H1 (cell line): ENCODE measurements around the gene SLC22A6. TPM values are rescaled to one million over a fixed set of nuclear protein-coding genes. Genes with fewer than 3 reads are reported as not detected.

Source experiments
- CTCF ChIA-PET: fragments of 300-600 bp; sonication (Branson Sonifier 250); formaldehyde crosslinking; loops from one replicate; lab custom pipeline; 2021; ENCODE audit not compliant: partially characterized antibody; lab: Charles Lee
- POLR2A ChIA-PET: fragments of 300-600 bp; sonication (Branson Sonifier 250); formaldehyde crosslinking; loops from one replicate; lab custom pipeline; 2021; ENCODE audit warnings: inconsistent platforms; ENCODE audit not compliant: partially characterized antibody; lab: Charles Lee
- DNase-seq, 2 experiments: peaks; one replicate each; pipeline versions ENCODE4 v3.0.0 to v3.0.0-alpha.2; 2010 to 2022; ENCODE audit warnings: low spot score in 2 of 2, low read depth in 1 of 2, mixed read lengths in 1 of 2
- FAIRE-seq: peaks from 2 replicates; lab custom pipeline; 2011; peaks lifted over from hg19 to GRCh38; lab: Jason Lieb, UNC
- H2AFZ ChIP-seq: 2 replicates; pipeline ENCODE4 v1.8.1; 2012; ENCODE audit warnings: low read length, inconsistent platforms
- H2AK5ac ChIP-seq: 2 replicates; pipeline ENCODE4 v1.6.1; 2013; ENCODE audit warnings: low read depth, low read length
- H2BK120ac ChIP-seq: replicated peaks from 2 replicates; pipeline ENCODE3; 2013; ENCODE audit warnings: low read depth, low read length, inconsistent platforms
- H2BK12ac ChIP-seq: 2 replicates; pipeline ENCODE4 v1.6.1; 2013; ENCODE audit warnings: low read depth, low read length
- H2BK15ac ChIP-seq: 2 replicates; pipeline ENCODE4 v1.6.1; 2013; ENCODE audit warnings: low read length
- H2BK20ac ChIP-seq: 2 replicates; pipeline ENCODE4 v1.6.1; 2013; ENCODE audit warnings: low read length
- H2BK5ac ChIP-seq: 2 replicates; pipeline ENCODE4 v1.6.1; 2013; ENCODE audit warnings: low read depth, low read length
- H3K14ac ChIP-seq: 2 replicates; pipeline ENCODE4 v1.6.1; 2013; ENCODE audit warnings: inconsistent platforms; ENCODE audit not compliant: insufficient read length
- H3K18ac ChIP-seq: 2 replicates; pipeline ENCODE4 v1.6.1; 2013; ENCODE audit warnings: low read length; ENCODE audit errors: extremely low read depth
- H3K23ac ChIP-seq: 2 replicates; pipeline ENCODE4 v1.6.1; 2013; ENCODE audit warnings: inconsistent platforms; ENCODE audit not compliant: insufficient read length
- H3K23me2 ChIP-seq: 2 replicates; pipeline ENCODE4 v1.6.1; 2013; ENCODE audit warnings: low read depth, low read length
- H3K27ac ChIP-seq: 2 replicates; pipeline ENCODE4 v1.6.1; 2011; ENCODE audit warnings: low read depth, low read length, inconsistent platforms
- H3K27me3 ChIP-seq, 4 experiments: replicated peaks in 1 of 4; 1 replicate in 1 of 4; 2 replicates in 3 of 4; pipeline versions ENCODE4 v1.6.1 to v1.8.1; 2011 to 2013; ENCODE audit warnings: low read length in 3 of 4, mild to moderate bottlenecking in 3 of 4, inconsistent platforms in 2 of 4, mixed read lengths in 2 of 4, moderate library complexity in 1 of 4; ENCODE audit not compliant: control insufficient read depth in 3 of 4, insufficient read depth in 3 of 4; ENCODE audit errors: extremely low read depth in 1 of 4
- H3K36me3 ChIP-seq, 4 experiments: 2 replicates each; pipeline versions ENCODE4 v1.6.1 to v1.8.1; 2011 to 2013; ENCODE audit warnings: mild to moderate bottlenecking in 4 of 4, low read length in 3 of 4, moderate library complexity in 2 of 4, control low read depth in 1 of 4, inconsistent platforms in 1 of 4; ENCODE audit not compliant: insufficient read depth in 4 of 4, control insufficient read depth in 2 of 4
- H3K4ac ChIP-seq: replicated peaks from 2 replicates; pipeline ENCODE3; 2013; ENCODE audit warnings: low read length, low read depth, mixed read lengths, inconsistent platforms; ENCODE audit not compliant: insufficient read length
- H3K4me1 ChIP-seq, 4 experiments: replicated peaks in 1 of 4; 1 replicate in 1 of 4; 2 replicates in 3 of 4; pipeline versions ENCODE4 v1.6.1 to v1.8.1; 2011 to 2013; ENCODE audit warnings: low read length in 3 of 4, inconsistent platforms in 2 of 4, mixed read lengths in 1 of 4; ENCODE audit not compliant: insufficient read depth in 4 of 4, control insufficient read depth in 3 of 4
- H3K4me2 ChIP-seq, 2 experiments: 2 replicates each; pipeline versions ENCODE4 v1.6.1 to v1.8.1; 2011 to 2013; ENCODE audit warnings: low read depth in 2 of 2, low read length in 2 of 2, control low read depth in 1 of 2, inconsistent platforms in 1 of 2, mild to moderate bottlenecking in 1 of 2; ENCODE audit not compliant: insufficient read depth in 1 of 2
- H3K4me3 ChIP-seq, 4 experiments: fragments of 200-600, 300-600 bp in 1 of 4; sonication (generic), shearing (Covaris generic), sonication (Bioruptor Twin) in 1 of 4; 2 replicates each; pipeline versions ENCODE4 v1.5.1 to v1.8.1; 2011 to 2016; ENCODE audit warnings: low read length in 4 of 4, low read depth in 3 of 4, control low read depth in 2 of 4, inconsistent platforms in 2 of 4, mild to moderate bottlenecking in 2 of 4, mixed read lengths in 1 of 4, moderate library complexity in 1 of 4; ENCODE audit not compliant: insufficient read depth in 2 of 4; ENCODE audit errors: extremely low read depth in 1 of 4
- H3K56ac ChIP-seq: replicated peaks from 2 replicates; pipeline ENCODE3; 2013; ENCODE audit warnings: low read depth, mild to moderate bottlenecking, mixed read lengths, low read length, inconsistent platforms; ENCODE audit not compliant: insufficient read length
- H3K79me1 ChIP-seq: 2 replicates; pipeline ENCODE4 v1.6.1; 2013; ENCODE audit warnings: low read depth, low read length, control low read depth
- H3K79me2 ChIP-seq, 2 experiments: 2 replicates each; pipeline versions ENCODE4 v1.6.1 to v1.8.1; 2012 to 2013; ENCODE audit warnings: low read length in 2 of 2, mild to moderate bottlenecking in 2 of 2, inconsistent platforms in 1 of 2; ENCODE audit not compliant: insufficient read depth in 2 of 2, control insufficient read depth in 1 of 2
- H3K9ac ChIP-seq, 4 experiments: replicated peaks in 1 of 4; 1 replicate in 1 of 4; 2 replicates in 3 of 4; pipeline versions ENCODE4 v1.6.1 to v1.8.1; 2011 to 2013; ENCODE audit warnings: low read depth in 3 of 4, low read length in 3 of 4, control low read depth in 2 of 4, mild to moderate bottlenecking in 2 of 4, moderate library complexity in 2 of 4, inconsistent platforms in 1 of 4; ENCODE audit errors: extremely low read depth in 1 of 4
- H3K9me3 ChIP-seq, 2 experiments: 2 replicates each; pipeline versions ENCODE4 v1.6.1 to v1.8.1; 2012 to 2013; ENCODE audit warnings: mild to moderate bottlenecking in 2 of 2, moderate library complexity in 2 of 2, control low read depth in 1 of 2, inconsistent platforms in 1 of 2, low read depth in 1 of 2, low read length in 1 of 2, mixed read lengths in 1 of 2; ENCODE audit not compliant: insufficient read depth in 2 of 2
- H4K20me1 ChIP-seq, 2 experiments: replicated peaks in 1 of 2; 2 replicates each; pipeline versions ENCODE3 to v1.8.1; 2011 to 2013; ENCODE audit warnings: inconsistent platforms in 2 of 2, low read length in 2 of 2, mild to moderate bottlenecking in 1 of 2; ENCODE audit not compliant: insufficient read depth in 2 of 2, control insufficient read depth in 1 of 2
- H4K5ac ChIP-seq: 2 replicates; pipeline ENCODE4 v1.6.1; 2013; ENCODE audit warnings: low read length, low read depth, mixed read lengths, inconsistent platforms; ENCODE audit not compliant: insufficient read length
- H4K8ac ChIP-seq: 2 replicates; pipeline ENCODE4 v1.8.0; 2013; ENCODE audit warnings: mild to moderate bottlenecking, moderate library complexity, low read length, inconsistent platforms; ENCODE audit not compliant: insufficient read depth; ENCODE audit errors: extremely low read depth
- H4K91ac ChIP-seq: replicated peaks from 2 replicates; pipeline ENCODE3; 2013; ENCODE audit warnings: low read length, mixed read lengths, inconsistent platforms; ENCODE audit not compliant: insufficient read length
- CTBP2 ChIP-seq: IDR thresholded peaks from 2 replicates; pipeline ENCODE4 v1.7.0; 2011; ENCODE audit warnings: borderline replicate concordance, mild to moderate bottlenecking, moderate library complexity, mixed read lengths, low read length; ENCODE audit not compliant: insufficient read depth, insufficient read length
- GABPA ChIP-seq: IDR thresholded peaks from 2 replicates; pipeline ENCODE4 v1.6.1; 2011; ENCODE audit warnings: mild to moderate bottlenecking, low read length, moderate library complexity, borderline replicate concordance; ENCODE audit not compliant: insufficient read depth
- KDM1A ChIP-seq: fragments of 200-600, 300-600 bp; sonication (generic); IDR thresholded peaks from 2 replicates; pipeline ENCODE4 v1.7.1; 2016; ENCODE audit warnings: mild to moderate bottlenecking, low read length, borderline replicate concordance
- KDM4A ChIP-seq: IDR thresholded peaks from one replicate; pipeline ENCODE4 v1.7.1; 2012; ENCODE audit warnings: low read depth, mild to moderate bottlenecking, moderate library complexity, low read length, inconsistent platforms; ENCODE audit not compliant: severe bottlenecking
- RAD21 ChIP-seq, 2 experiments: IDR thresholded peaks in 1 of 2; conservative IDR thresholded peaks in 1 of 2; 2 replicates each; pipeline ENCODE4 v1.6.1; 2011; ENCODE audit warnings: low read depth in 2 of 2, low read length in 2 of 2, improper control_type of control experiment in 1 of 2, inconsistent platforms in 1 of 2, mild to moderate bottlenecking in 1 of 2, moderate library complexity in 1 of 2
- WGBS, 2 experiments: shearing (Covaris generic) in 1 of 2; methylation state at CpG; one replicate each; pipeline versions ENCODE4 v1.1.6 to v1.1.7; 2013 to 2015; ENCODE audit warnings: low lambda C conversion rate in 2 of 2, mixed read lengths in 2 of 2, inconsistent platforms in 1 of 2, low coverage in 1 of 2, missing lambda C conversion rate in 1 of 2; ENCODE audit not compliant: insufficient replicate concordance in 2 of 2, insufficient coverage in 1 of 2, insufficient read length in 1 of 2; ENCODE audit errors: extremely low coverage in 1 of 2, missing lambda C conversion rate in 1 of 2; 5-methylcytosine and 5-hydroxymethylcytosine counted together
- polyA plus RNA-seq, 7 experiments: library from polyadenylated mRNA; depleted of rRNA in 3 of 7; stranded (reverse) in 5 of 7; unstranded in 2 of 7; fragments of >200 nt in 5 of 7; fragments of 200-250 nt in 2 of 7; gene quantifications; 1 replicate in 5 of 7; 2 replicates in 1 of 7; 4 replicates in 1 of 7; pipeline versions ENCODE4 v1.2.1 to v1.2.3, GENCODE V29; 2011 to 2013; ENCODE audit warnings: missing spikeins in 2 of 7, mixed read lengths in 2 of 7
- total RNA-seq: library from RNA; stranded (reverse); fragmentation: NEBNext Ultra II Directional; extraction: Animal tissue kit (Norgen Biotek cat#: 25700); gene quantifications from 2 replicates; pipeline ENCODE4 v1.2.1, GENCODE V29; 2021
- TF ChIP-seq, protein P1 (sequence below), 3 experiments: IDR thresholded peaks; 1 replicate in 2 of 3; 2 replicates in 1 of 3; pipeline versions ENCODE4 v1.5.1 to v1.6.1; 2011; ENCODE audit warnings: low read length in 3 of 3, mild to moderate bottlenecking in 3 of 3, inconsistent platforms in 2 of 3, low read depth in 1 of 3, moderate library complexity in 1 of 3; ENCODE audit not compliant: insufficient read depth in 1 of 3; ENCODE audit errors: control extremely low read depth in 1 of 3

SLC22A6 gene
- total and polyA plus RNA-seq, 2 of the 8 experiments (the other 6 are each of a cell fraction or from before 2014, with no cell fraction given), result not detected

DNA sequence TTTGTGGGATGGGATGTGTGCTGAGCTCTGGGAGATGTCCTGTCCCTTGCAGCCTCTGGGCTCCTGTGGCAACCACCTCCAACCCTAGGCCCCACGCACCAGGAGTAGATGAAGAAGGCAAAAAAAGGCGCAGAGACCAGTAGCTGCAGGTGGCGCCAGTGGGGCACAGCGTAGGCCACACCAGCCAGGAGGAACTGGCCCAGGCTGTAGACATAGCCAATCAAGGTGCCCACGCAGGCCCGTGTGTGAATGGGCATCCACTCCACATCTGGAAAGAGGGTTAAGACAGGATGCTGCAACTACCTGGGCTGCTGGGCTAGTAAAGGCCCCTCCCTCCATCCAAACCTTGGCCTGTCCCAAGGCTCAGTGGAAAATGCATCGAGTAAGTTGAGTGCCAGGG is 3.0 kb downstream of the SLC22A6 start:
- Histone ChIP-seq H3K27ac (no peak overlapping the region), H2BK20ac (no peak overlapping the region), H3K23ac (no peak overlapping the region), H3K4me2 (no peak overlapping the region), H3K9ac (no peak overlapping the region), H2BK120ac (no peak overlapping the region), H3K18ac (no peak overlapping the region), H3K4ac (no peak overlapping the region), H3K27me3 (no peaks in the 10 kb centered on the region; a peak in 1 of 7 replicates), H2BK12ac (no peak overlapping the region), H3K79me2 (no peaks in the 10 kb centered on the region), H3K36me3 (no peaks in the 10 kb centered on the region), H3K9me3 (no peaks in the 10 kb centered on the region), H2BK5ac (no peak overlapping the region), H3K56ac (no peak overlapping the region), H4K8ac (no peak overlapping the region), H3K4me1 (peaks cover 0 to 2% (median 0%) of the 10 kb centered on the region in 4 experiments; a peak in 1 of 7 replicates), H2AFZ (no peak overlapping the region), H3K14ac (no peak overlapping the region), H2AK5ac (no peak overlapping the region), H2BK15ac (no peak overlapping the region), H3K79me1 (no peaks in the 10 kb centered on the region), H4K20me1 (no peaks in the 10 kb centered on the region), H4K5ac (no peak overlapping the region), H4K91ac (no peak overlapping the region), H3K23me2 (no peaks in the 10 kb centered on the region), H3K4me3 (no peak overlapping the region)
- WGBS, 2 experiments, result 76% methylated on average over 7 of the region's 7 CpGs; no CpG with 5 or more reads in 1 of the 2 experiments
- DNase-seq, result peak in 1 of 2 experiments; percentile 68
- POLR2A ChIA-PET, result interaction anchor here (0.9 to 1.3 kb wide), 3 partner anchors 10 to 84 kb away, joined by 3 read pairs; no protein-coding TSS in a partner anchor
- peak; percentile 54 to 66 for TF ChIP-seq RAD21 (IDR thresholded peaks at IDR 0.05 in 1 of 2, conservative IDR thresholded peaks at IDR 0.05 in 1 of 2; ENCODE audit: low read depth in 2 of 2, low read length in 2 of 2)
- TF ChIP-seq KDM1A, result no peak
- TF ChIP-seq, protein P1, sequence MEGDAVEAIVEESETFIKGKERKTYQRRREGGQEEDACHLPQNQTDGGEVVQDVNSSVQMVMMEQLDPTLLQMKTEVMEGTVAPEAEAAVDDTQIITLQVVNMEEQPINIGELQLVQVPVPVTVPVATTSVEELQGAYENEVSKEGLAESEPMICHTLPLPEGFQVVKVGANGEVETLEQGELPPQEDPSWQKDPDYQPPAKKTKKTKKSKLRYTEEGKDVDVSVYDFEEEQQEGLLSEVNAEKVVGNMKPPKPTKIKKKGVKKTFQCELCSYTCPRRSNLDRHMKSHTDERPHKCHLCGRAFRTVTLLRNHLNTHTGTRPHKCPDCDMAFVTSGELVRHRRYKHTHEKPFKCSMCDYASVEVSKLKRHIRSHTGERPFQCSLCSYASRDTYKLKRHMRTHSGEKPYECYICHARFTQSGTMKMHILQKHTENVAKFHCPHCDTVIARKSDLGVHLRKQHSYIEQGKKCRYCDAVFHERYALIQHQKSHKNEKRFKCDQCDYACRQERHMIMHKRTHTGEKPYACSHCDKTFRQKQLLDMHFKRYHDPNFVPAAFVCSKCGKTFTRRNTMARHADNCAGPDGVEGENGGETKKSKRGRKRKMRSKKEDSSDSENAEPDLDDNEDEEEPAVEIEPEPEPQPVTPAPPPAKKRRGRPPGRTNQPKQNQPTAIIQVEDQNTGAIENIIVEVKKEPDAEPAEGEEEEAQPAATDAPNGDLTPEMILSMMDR (IDR thresholded peaks at IDR 0.05; ENCODE audit: control extremely low read depth in 1 of 3, insufficient read depth in 1 of 3, low read depth in 1 of 3, low read length in 3 of 3), result peak; percentile 63 to 69 (median 68)
- no peak for TF ChIP-seq CTBP2
- TF ChIP-seq KDM4A, result no peak
- TF ChIP-seq GABPA, result no peak
- no peak for FAIRE-seq
- CTCF ChIA-PET, result interaction anchor here (0.6 to 13.2 kb wide), 18 partner anchors 9 to 85 kb away, joined by 3 to 201 read pairs (median 3); no protein-coding TSS in a partner anchor
